Mesenchymal stem cell (in vitro differentiated cells and primary cell): ENCODE data around the gene MBTPS1.

Experiments
- DNase-seq: peaks from one replicate; pipeline ENCODE4 v3.0.0-alpha.2; 2013
- H2AFZ ChIP-seq: one replicate; pipeline ENCODE4 v1.6.1; 2013; ENCODE audit warnings: low read depth, mild to moderate bottlenecking, control low read depth, inconsistent platforms, low read length, moderate library complexity
- H2AK5ac ChIP-seq: 2 replicates; pipeline ENCODE4 v1.6.1; 2013; ENCODE audit warnings: low read length, moderate library complexity, mild to moderate bottlenecking, inconsistent platforms; ENCODE audit not compliant: severe bottlenecking
- H2BK120ac ChIP-seq: one replicate; pipeline ENCODE4 v1.6.1; 2013; ENCODE audit warnings: low read depth, mild to moderate bottlenecking, inconsistent platforms, low read length, moderate library complexity
- H2BK12ac ChIP-seq, 2 experiments: one replicate each; pipeline ENCODE4 v1.6.1; 2013; ENCODE audit warnings: inconsistent platforms in 2 of 2, low read length in 2 of 2, mild to moderate bottlenecking in 2 of 2, moderate library complexity in 2 of 2, control low read depth in 1 of 2
- H2BK15ac ChIP-seq: one replicate; pipeline ENCODE4 v1.6.1; 2013; ENCODE audit warnings: mild to moderate bottlenecking, low read depth, inconsistent platforms; ENCODE audit not compliant: poor library complexity, severe bottlenecking
- H2BK5ac ChIP-seq: 2 replicates; pipeline ENCODE4 v1.6.1; 2013; ENCODE audit warnings: low read depth, mild to moderate bottlenecking, low read length, control low read depth, inconsistent platforms; ENCODE audit not compliant: poor library complexity, severe bottlenecking
- H3K14ac ChIP-seq, 2 experiments: one replicate each; pipeline ENCODE4 v1.6.1; 2013; ENCODE audit warnings: inconsistent platforms in 2 of 2, low read length in 2 of 2, control low read depth in 1 of 2, mild to moderate bottlenecking in 1 of 2, moderate library complexity in 1 of 2
- H3K18ac ChIP-seq, 2 experiments: one replicate each; pipeline ENCODE4 v1.6.1; 2013; ENCODE audit warnings: inconsistent platforms in 2 of 2, low read length in 2 of 2, control low read depth in 1 of 2, low read depth in 1 of 2, mild to moderate bottlenecking in 1 of 2
- H3K23ac ChIP-seq, 2 experiments: one replicate each; pipeline ENCODE4 v1.6.1; 2013; ENCODE audit warnings: inconsistent platforms in 2 of 2, low read length in 2 of 2, mild to moderate bottlenecking in 2 of 2, moderate library complexity in 2 of 2, control low read depth in 1 of 2
- H3K27ac ChIP-seq: 2 replicates; pipeline ENCODE4 v1.5.1; 2013; ENCODE audit warnings: mild to moderate bottlenecking, moderate library complexity, low read length, control low read depth, inconsistent platforms; ENCODE audit not compliant: poor library complexity, severe bottlenecking
- H3K27me3 ChIP-seq, 2 experiments: 2 replicates each; pipeline versions ENCODE4 v1.6.1 to v1.7.0; 2013; ENCODE audit warnings: low read length in 2 of 2, mild to moderate bottlenecking in 2 of 2, moderate library complexity in 2 of 2, control low read depth in 1 of 2, inconsistent platforms in 1 of 2; ENCODE audit not compliant: control insufficient read depth in 1 of 2, insufficient read depth in 1 of 2
- H3K36me3 ChIP-seq, 2 experiments: 2 replicates each; pipeline versions ENCODE4 v1.6.1 to v1.7.0; 2013; ENCODE audit warnings: low read length in 2 of 2, control low read depth in 1 of 2, inconsistent platforms in 1 of 2, low read depth in 1 of 2, mild to moderate bottlenecking in 1 of 2; ENCODE audit not compliant: insufficient read depth in 2 of 2, control insufficient read depth in 1 of 2
- H3K4ac ChIP-seq, 2 experiments: one replicate each; pipeline ENCODE4 v1.6.1; 2013; ENCODE audit warnings: inconsistent platforms in 2 of 2, low read length in 2 of 2, mild to moderate bottlenecking in 2 of 2, moderate library complexity in 2 of 2, control low read depth in 1 of 2, low read depth in 1 of 2
- H3K4me1 ChIP-seq: 2 replicates; pipeline ENCODE4 v1.6.1; 2013; ENCODE audit warnings: low read depth, low read length, control low read depth; ENCODE audit not compliant: control insufficient read depth, insufficient read depth
- H3K4me2 ChIP-seq: 2 replicates; pipeline ENCODE4 v1.6.1; 2013; ENCODE audit warnings: low read length, mild to moderate bottlenecking, inconsistent platforms; ENCODE audit not compliant: poor library complexity, severe bottlenecking
- H3K4me3 ChIP-seq, 2 experiments: 2 replicates each; pipeline versions ENCODE4 v1.5.1 to v1.7.0; 2013; ENCODE audit warnings: low read length in 2 of 2, mild to moderate bottlenecking in 2 of 2, control low read depth in 1 of 2, low read depth in 1 of 2; ENCODE audit not compliant: insufficient read depth in 1 of 2
- H3K79me1 ChIP-seq: replicated peaks from 2 replicates; pipeline ENCODE4 v1.6.1; 2013; ENCODE audit warnings: mild to moderate bottlenecking, control low read depth, low read length, inconsistent platforms; ENCODE audit not compliant: poor library complexity, severe bottlenecking
- H3K9ac ChIP-seq: 2 replicates; pipeline ENCODE4 v1.7.0; 2013; ENCODE audit warnings: mild to moderate bottlenecking, low read length, moderate library complexity
- H3K9me3 ChIP-seq: 2 replicates; pipeline ENCODE4 v1.7.0; 2013; ENCODE audit warnings: mild to moderate bottlenecking, low read length; ENCODE audit not compliant: control insufficient read depth
- H4K8ac ChIP-seq: one replicate; pipeline ENCODE4 v1.6.1; 2013; ENCODE audit warnings: inconsistent platforms, mild to moderate bottlenecking, low read length, moderate library complexity
- H4K91ac ChIP-seq: one replicate; pipeline ENCODE4 v1.6.1; 2013; ENCODE audit warnings: mild to moderate bottlenecking, low read length, inconsistent platforms
- WGBS: methylation state at CpG from one replicate; pipeline ENCODE4 v1.1.7; 2013; ENCODE audit warnings: mixed read lengths; 5-methylcytosine and 5-hydroxymethylcytosine counted together

MBTPS1 gene

DNA sequence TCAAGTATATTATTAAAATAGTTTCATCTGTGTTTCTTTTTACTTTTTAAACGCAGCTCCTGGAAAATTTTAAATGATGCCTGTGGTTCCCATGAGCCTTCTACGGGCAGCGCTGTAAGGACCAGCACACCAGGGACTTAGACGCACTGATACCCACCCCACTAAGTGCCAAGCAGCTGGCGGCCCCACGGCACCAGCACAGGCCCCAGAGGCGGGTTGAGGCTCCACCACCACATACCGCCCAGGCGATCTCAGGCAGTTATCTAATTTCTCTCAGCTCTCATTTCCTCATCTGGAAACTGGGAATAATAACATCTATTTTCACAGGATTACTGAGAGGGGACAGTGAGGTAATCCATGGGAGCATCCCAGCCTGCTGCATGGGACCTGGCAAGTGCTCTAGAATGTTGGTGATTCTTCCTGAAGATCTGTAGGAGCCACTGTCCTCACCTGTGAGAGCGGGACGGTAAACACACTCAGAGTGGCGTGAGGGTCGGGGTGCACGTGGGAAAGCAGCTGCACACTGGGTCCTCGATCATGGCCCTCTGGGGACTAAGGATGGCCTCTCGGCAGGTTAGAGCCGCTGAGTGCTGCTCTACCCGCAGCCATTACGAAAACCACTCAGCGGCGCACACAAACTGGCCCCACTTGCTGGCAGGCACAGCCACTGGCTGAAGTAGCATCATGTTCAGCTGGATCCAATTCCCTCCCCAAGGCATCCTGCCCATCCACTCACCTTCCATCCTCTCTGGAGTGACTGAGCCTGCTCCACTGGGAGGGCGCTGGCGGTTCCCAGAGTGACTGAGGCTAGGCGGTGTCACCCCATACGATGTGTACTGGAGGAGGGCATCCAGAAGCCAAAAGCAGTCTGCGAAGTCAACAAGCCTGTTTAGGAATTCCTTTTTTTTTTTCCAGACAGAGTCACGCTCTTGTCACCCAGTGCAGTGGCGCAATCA is 56.5 kb downstream of the MBTPS1 start:
- H3K4ac ChIP-seq: no peak overlapping the region
- H3K18ac ChIP-seq: no peak overlapping the region
- H2AK5ac ChIP-seq: no peak overlapping the region
- no peak overlapping the region for H2BK12ac ChIP-seq
- no peak overlapping the region for H3K4me2 ChIP-seq
- no peak overlapping the region for H2BK15ac ChIP-seq
- peaks cover 14% of the 10 kb centered on the region for H3K79me1 ChIP-seq
- H3K9me3 ChIP-seq: no peaks in the 10 kb centered on the region
- no peak overlapping the region for H3K4me3 ChIP-seq
- H3K27me3 ChIP-seq: no peaks in the 10 kb centered on the region
- H4K91ac ChIP-seq: no peak overlapping the region
- H2BK120ac ChIP-seq: no peak overlapping the region
- WGBS: 98% methylated on average over 27 of the region's 28 CpGs
- no peak overlapping the region for H2AFZ ChIP-seq
- no peak overlapping the region for H3K9ac ChIP-seq
- H4K8ac ChIP-seq: no peak overlapping the region
- H2BK5ac ChIP-seq: no peak overlapping the region
- DNase-seq: no peak
- no peak overlapping the region for H3K14ac ChIP-seq
- peaks cover 66 to 91% of the 10 kb centered on the region in 2 experiments for H3K36me3 ChIP-seq
- H3K4me1 ChIP-seq: no peaks in the 10 kb centered on the region
- no peak overlapping the region for H3K23ac ChIP-seq
- no peak overlapping the region for H3K27ac ChIP-seq

GRCh38 chr16:84059111-84059510 is 57.6 kb downstream of the MBTPS1 start:
- no peak overlapping the region for H4K8ac ChIP-seq
- DNase-seq: no peak
- H3K18ac ChIP-seq: no peak overlapping the region
- H2BK120ac ChIP-seq: no peak overlapping the region
- no peak overlapping the region for H2BK12ac ChIP-seq
- H3K4ac ChIP-seq: no peak overlapping the region
- H3K4me3 ChIP-seq: no peak overlapping the region
- H2AK5ac ChIP-seq: no peak overlapping the region
- no peak overlapping the region for H3K23ac ChIP-seq
- H3K4me2 ChIP-seq: no peak overlapping the region
- no peaks in the 10 kb centered on the region for H3K27me3 ChIP-seq
- H3K36me3 ChIP-seq: peaks cover 77 to 91% of the 10 kb centered on the region in 2 experiments
- no peak overlapping the region for H3K14ac ChIP-seq
- H3K9me3 ChIP-seq: no peaks in the 10 kb centered on the region
- H2BK15ac ChIP-seq: no peak overlapping the region
- no peak overlapping the region for H2AFZ ChIP-seq
- H3K27ac ChIP-seq: no peak overlapping the region
- WGBS: 86% methylated on average over 9 of the region's 11 CpGs
- H4K91ac ChIP-seq: no peak overlapping the region
- no peak overlapping the region for H2BK5ac ChIP-seq
- peaks cover 14% of the 10 kb centered on the region for H3K79me1 ChIP-seq
- no peaks in the 10 kb centered on the region for H3K4me1 ChIP-seq
- no peak overlapping the region for H3K9ac ChIP-seq

DNA sequence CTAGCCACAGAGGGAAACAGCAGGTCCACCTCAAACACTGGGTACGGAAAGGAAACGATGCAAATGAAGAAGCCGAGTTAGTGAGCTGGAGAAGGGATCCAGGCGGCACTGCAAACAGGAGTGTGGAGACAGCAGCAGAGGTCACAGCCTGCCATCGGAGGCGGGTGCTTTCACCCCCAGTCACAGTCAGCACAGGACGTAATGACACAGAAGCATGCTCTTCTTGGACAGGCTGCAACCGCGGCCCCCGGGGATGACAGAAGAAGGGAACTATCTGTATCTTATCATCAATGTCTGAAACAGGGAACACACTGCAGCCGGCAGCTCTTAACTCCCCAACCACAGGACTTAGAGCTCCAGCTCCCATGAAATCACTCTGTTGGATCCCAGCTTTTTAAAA is 58.1 kb downstream of the MBTPS1 start:
- H3K79me1 ChIP-seq: peaks cover 14% of the 10 kb centered on the region
- no peak overlapping the region for H3K18ac ChIP-seq
- H3K23ac ChIP-seq: no peak overlapping the region
- no peak overlapping the region for H3K4me3 ChIP-seq
- no peak overlapping the region for H4K8ac ChIP-seq
- 94% methylated on average over 11 of the region's 11 CpGs for WGBS
- no peak overlapping the region for H3K4me2 ChIP-seq
- no peak overlapping the region for H2BK5ac ChIP-seq
- H3K4ac ChIP-seq: no peak overlapping the region
- no peak for DNase-seq
- H3K36me3 ChIP-seq: peaks cover 80 to 91% of the 10 kb centered on the region in 2 experiments
- no peaks in the 10 kb centered on the region for H3K27me3 ChIP-seq
- no peak overlapping the region for H2AK5ac ChIP-seq
- no peak overlapping the region for H2AFZ ChIP-seq
- no peak overlapping the region for H3K27ac ChIP-seq
- H2BK12ac ChIP-seq: no peak overlapping the region
- no peak overlapping the region for H2BK120ac ChIP-seq
- H3K9ac ChIP-seq: no peak overlapping the region
- no peak overlapping the region for H3K14ac ChIP-seq
- no peaks in the 10 kb centered on the region for H3K9me3 ChIP-seq
- no peak overlapping the region for H2BK15ac ChIP-seq
- H3K4me1 ChIP-seq: no peaks in the 10 kb centered on the region
- H4K91ac ChIP-seq: no peak overlapping the region

GRCh38 chr16:84058211-84058610 is 58.5 kb downstream of the MBTPS1 start:
- Histone ChIP-seq H3K36me3 (peaks cover 82 to 95% of the 10 kb centered on the region in 2 experiments), H3K4me1 (no peaks in the 10 kb centered on the region), H3K4me3 (no peak overlapping the region), H3K4me2 (no peak overlapping the region), H4K8ac (no peak overlapping the region), H2BK5ac (no peak overlapping the region), H2AFZ (no peak overlapping the region), H3K9ac (no peak overlapping the region), H2BK12ac (no peak overlapping the region), H3K18ac (no peak overlapping the region), H3K27ac (no peak overlapping the region), H3K79me1 (peaks cover 15% of the 10 kb centered on the region), H3K23ac (no peak overlapping the region), H2BK120ac (no peak overlapping the region), H3K14ac (no peak overlapping the region), H4K91ac (no peak overlapping the region), H2BK15ac (no peak overlapping the region), H3K27me3 (no peaks in the 10 kb centered on the region), H3K4ac (no peak overlapping the region), H2AK5ac (no peak overlapping the region), H3K9me3 (no peaks in the 10 kb centered on the region)
- 95% methylated on average over 13 of the region's 15 CpGs for WGBS
- DNase-seq: no peak
